ENCODE results near the gene LNX1.

The LNX1 gene

DNA sequence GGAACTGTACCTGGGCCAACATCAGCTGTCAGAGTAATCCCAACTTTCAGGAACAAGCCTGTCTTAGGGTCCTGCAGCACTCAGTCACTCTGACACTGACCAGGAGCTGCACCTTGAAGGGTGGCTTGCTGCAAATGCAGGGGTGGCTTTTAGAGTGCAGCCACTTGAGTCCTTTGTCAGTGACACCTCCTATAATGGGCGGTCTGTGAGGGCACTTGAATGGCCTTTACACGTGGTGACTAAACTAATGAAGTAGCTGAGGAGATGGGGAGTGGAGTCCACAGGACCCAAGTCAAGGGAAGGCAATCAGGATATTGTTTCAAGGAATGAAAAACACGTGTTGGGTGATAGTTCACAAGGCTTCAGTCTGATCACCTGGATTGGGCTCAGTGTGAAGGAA lies 11.1 kb upstream of the LNX1 start:
- no peak overlapping the region for H3K27ac ChIP-seq
- no peak overlapping the region for H3K4me3 ChIP-seq

DNA sequence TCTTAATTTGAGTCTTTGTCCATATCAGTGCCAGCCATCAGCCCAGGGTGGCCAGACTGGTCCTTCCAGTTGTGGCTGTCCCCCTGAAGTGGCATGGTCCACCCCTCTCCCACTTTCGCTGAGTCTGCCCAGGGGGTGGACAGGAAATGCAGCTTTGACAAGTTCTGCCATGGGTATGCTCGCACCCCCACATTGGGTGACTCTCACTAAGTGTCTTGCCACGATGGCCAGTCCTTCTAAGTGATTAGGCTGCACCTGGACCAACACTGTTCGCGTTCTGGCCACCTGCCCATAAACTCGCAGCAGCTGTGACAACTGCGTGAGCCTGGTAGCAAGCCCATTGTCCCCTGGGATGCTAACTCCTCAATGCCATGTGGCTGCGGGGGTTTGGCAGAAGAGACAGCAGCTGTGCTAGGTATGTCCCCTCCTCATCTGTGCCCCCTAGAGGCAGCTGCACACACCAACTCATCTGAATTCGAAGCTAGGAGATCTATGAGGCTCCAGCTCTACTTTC lies 10.0 kb upstream of the LNX1 start:
- H3K27ac ChIP-seq, result no peak overlapping the region

DNA sequence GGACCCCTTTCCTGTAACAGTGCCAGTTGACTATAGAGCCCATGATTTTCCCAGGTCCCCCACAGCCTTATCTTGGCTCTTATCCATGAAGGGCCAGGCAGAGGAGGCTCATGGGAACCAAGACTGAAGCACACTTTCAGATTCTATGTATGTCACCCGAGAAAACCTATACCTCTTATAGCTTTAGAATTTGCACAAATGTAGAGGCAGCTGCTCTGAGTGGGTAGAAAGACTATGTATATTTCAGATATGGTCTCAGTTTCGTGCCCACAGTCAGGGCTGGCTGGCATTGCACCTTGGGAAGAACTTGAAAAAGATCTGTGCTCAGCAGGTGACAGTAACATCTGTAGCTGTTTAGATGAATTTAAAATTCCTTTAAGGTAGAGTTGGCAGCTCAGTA lies 8.3 kb upstream of the LNX1 start:
- no peak overlapping the region for H3K4me3 ChIP-seq
- no peak overlapping the region for H3K27ac ChIP-seq

More for the DNA sequence above, 10.0 kb upstream of the LNX1 start:
- H3K4me3 ChIP-seq, result no peak overlapping the region

GRCh38 chr4:53598901-53599300 lies 7.6 kb upstream of the LNX1 start:
- no peak overlapping the region for H3K27ac ChIP-seq
- no peak overlapping the region for H3K4me3 ChIP-seq

DNA sequence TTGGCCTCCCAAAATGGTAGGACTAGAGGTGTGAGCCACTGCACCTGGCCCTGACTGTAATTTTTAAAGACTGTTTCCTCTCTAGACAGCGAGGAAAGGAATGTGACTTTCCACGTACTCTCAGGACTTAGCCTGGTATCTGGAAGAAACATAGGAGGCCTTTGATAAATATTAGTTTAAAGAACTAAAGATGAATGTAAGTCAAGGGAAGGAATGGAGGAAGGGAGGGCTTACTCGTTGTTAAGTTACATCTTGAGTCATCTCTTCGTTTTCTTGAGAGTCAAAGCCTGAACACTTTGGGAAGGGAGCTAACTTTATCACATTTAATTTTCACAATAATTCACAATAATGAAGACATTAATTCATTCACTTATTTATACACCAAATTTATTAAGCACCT lies 7.2 kb upstream of the LNX1 start:
- H3K4me3 ChIP-seq, result no peak overlapping the region
- H3K27ac ChIP-seq, result no peak overlapping the region

DNA sequence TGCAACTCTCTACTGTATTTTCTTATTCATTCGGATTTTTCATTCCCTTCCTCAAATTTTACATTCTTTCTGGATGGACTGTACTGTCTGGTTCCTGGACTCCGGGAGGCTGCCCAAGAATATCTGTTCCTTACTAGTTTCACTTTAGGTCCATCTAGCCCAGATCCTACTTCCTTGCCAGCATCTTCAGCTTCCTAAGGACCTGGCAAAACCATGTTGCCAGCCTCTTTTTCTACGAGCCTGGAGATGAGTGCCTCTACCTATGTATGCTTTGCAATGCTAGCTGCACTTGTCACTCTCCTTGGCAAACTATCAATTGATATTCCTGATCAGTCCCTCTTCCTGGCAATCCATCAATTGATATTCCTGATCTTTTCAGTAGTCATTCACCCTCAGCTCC lies 5.6 kb upstream of the LNX1 start:
- no peak overlapping the region for H3K4me3 ChIP-seq
- H3K27ac ChIP-seq, result no peak overlapping the region

GRCh38 chr4:53595834-53596233 lies 4.5 kb upstream of the LNX1 start:
- Histone ChIP-seq H3K4me3 (no peak overlapping the region), H3K27ac (peak overlapping the region in 1 of 21 experiments; percentile 44)

- no peak overlapping the region for H3K4me3 ChIP-seq
- peak overlapping the region in 1 of 21 experiments; percentile 44 for H3K27ac ChIP-seq
Measured at GRCh38 chr4:53595204-53595603, 3.9 kb upstream of the LNX1 start.

DNA sequence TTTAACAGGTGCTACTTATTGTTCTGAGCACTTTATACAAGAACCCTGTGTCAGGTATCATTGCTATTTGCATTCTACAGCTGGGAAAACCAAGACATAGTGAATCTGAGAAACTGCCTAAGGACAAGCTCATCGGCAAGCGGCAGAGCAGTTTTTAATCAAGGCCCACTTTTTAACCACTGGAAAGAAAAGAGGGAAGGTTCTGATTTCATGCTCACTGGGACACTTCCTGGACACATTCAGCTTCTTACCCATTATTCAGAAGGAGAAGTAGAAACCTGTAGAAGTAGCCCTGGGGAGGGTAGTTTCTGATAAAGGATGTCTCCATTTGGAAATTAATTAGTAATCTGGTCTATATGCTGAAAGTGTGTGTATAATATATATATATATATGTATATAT lies 2.5 kb upstream of the LNX1 start:
- Histone ChIP-seq H3K4me3 (no peak overlapping the region), H3K27ac (peak overlapping the region in 3 of 21 experiments; percentile 6 to 68 (median 58))

DNA sequence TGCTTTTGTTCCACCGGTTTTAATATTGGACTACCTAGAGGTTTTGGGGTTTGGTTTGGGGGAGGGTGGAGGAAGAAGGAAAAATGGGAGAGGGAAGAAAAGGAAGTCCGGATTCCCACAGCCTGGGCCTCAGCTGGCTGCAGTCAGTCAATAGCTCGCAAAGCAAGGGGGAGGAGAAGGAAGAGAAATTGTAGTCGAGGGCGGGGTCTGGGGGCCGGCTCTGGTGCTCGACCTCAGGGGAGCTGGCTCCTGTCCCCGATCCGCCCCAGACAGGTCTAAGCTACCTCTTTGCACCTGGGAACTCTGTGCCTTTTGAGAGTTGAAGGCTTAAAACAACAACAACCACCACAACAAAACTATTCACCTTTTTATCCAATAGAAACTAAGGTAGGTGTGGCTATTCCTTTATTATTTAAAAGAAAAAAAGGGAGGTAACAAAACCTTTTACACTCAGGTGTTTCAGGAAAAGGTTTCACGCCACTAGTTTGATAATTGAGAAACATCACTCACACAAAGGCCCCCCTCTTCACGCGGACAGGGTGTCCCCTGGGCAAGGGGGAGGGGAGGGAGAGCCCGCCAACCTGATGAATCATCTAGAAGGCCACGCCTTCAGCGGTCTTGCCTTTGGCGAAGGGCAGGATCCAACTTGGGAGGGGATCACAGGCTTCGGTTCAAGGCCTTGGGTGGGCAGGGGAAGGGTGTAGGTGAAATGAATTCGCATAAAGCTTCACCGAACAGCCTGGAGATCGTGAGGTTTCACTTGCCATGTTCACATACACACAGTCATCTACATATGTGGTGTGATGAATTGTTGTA lies 1.6 kb upstream of the LNX1 start:
- H3K4me3 ChIP-seq, result peak overlapping the region in 2 of 7 experiments; percentile 10 to 22
- H3K27ac ChIP-seq, result peak overlapping the region in 11 of 21 experiments; percentile 6 to 68 (median 44)

DNA sequence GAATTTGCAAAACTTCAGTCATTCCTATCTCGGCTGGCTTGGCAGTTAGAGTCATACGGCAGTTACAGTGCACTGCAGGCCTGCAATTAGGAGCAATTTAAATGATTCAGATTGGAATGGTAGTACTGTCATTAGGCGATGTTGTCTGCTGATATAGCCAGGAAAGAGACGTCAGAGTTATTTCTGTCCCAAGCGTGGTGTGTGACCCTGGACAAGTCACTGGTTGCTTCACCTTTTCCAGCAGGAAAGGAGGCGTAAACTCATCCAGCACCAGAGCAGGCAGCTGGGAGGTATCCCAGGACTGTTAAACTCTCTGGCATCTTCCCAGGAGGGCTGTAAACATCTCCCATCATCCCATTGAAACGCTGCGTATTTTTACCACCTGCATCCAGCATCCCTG lies 836 bp upstream of the LNX1 start:
- Histone ChIP-seq H3K27ac (peak overlapping the region in 11 of 21 experiments; percentile 18 to 58 (median 41)), H3K4me3 (peak overlapping the region in 1 of 7 experiments; percentile 10)

DNA sequence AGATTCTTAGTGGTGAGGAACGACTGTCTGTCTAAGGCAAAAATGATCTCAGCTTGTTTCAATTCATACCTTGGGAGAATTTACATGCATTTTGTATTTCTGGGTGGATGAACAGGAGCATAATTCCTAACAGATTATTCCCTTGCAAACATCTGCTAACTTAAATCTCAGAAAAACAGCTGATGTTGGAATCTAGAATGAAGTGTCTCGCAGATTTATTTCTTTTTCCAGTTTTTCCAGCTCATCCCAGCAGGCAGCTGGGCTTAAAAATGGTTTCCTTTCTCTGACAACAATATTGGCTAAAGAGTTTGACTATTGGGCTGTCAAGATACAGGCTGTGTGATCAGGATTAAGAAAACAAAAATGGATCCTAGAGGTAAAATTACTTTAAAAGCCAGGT lies 1.1 kb downstream of the LNX1 start:
- peak overlapping the region in 3 of 7 experiments; percentile 16 to 30 (median 17) for H3K4me3 ChIP-seq
- peak overlapping the region in 1 of 21 experiments; percentile 33 for H3K27ac ChIP-seq

- Histone ChIP-seq H3K27ac (peak overlapping the region in 1 of 21 experiments; percentile 25), H3K4me3 (no peak overlapping the region)
Measured at GRCh38 chr4:53589511-53589910, 1.8 kb downstream of the LNX1 start.

DNA sequence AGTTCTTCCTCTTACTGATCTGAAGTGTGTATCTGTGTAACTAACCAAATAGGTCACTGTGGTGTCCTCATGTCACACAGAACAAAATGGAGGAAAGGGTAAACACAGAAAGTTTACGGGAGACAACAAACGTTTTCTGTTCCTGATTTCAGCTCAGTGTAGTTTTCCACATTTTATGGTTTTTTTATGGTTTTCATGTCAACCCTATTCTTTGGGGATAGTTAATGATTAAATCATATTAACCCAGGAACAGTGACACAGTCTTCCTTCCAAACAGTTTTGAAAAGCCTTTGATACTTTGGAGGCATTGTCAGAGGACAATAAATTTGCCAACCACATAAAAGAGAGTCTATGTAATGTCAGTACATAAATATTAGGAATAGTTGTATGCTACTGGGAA lies 4.2 kb downstream of the LNX1 start:
- no peak overlapping the region for H3K27ac ChIP-seq
- no peak overlapping the region for H3K4me3 ChIP-seq

GRCh38 chr4:53586121-53586816 lies 5.0 kb downstream of the LNX1 start:
- H3K27ac ChIP-seq, result no peak overlapping the region

DNA sequence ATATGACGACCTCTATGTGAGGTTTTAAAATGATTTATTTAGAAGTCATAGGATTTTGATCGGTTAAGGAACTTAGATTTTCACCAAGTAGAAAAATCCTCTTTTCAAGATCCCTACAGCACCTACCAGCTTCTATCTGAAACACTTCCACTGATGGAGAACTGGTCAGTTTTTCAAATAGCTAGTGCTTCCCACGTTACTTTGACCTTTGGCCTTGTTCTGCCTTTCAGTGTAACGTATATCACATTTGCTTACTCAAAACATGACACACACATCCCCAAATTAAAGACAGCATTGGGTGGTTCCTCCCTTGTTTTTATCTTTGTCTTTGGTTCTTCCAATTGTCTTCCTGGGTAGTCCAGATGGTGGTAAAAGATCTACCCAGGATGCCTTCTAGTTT lies 6.6 kb downstream of the LNX1 start:
- H3K27ac ChIP-seq, result no peak overlapping the region
- H3K4me3 ChIP-seq, result no peak overlapping the region

More at GRCh38 chr4:53586121-53586816, 5.0 kb downstream of the LNX1 start:
- no peak overlapping the region for H3K4me3 ChIP-seq

DNA sequence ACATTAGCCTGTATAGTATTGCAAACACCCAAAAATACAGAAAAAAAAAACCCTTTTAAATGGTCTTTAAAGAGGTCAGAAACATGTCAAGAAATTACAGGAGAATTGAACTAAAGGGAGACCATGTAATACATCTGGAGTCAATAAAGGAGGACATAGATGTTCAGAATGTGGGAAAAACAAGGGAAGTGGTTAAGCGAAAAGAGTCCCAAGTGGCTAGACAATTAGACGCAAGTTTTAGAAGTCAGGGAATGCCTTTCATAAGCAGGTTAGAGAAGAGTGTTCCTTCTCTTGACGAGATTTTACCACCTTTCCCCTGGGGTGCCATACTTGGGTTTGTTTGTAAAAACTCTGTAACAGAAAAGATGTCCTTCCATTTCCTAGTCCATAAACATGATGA lies 7.8 kb downstream of the LNX1 start:
- no peak overlapping the region for H3K4me3 ChIP-seq
- H3K27ac ChIP-seq, result no peak overlapping the region

DNA sequence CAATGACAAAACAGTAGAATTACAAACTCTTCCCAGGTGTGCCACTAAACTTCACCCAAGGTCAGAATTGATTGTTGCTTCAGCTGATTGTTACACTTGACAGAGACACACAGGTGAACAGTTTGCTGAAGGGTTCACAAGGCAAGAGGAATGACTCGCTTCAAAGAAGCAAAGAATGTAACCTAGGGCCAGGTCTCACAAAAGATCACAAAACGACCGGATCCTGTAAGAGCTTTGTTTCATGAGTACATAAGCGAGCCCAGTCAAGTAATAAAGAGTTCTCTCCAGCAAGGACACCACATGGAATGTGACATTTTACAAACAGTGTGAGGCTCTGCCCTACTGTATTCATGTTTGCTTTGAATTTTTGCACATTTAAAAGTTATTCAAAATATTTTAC lies 9.1 kb downstream of the LNX1 start:
- H3K27ac ChIP-seq, result no peak overlapping the region
- no peak overlapping the region for H3K4me3 ChIP-seq

GRCh38 chr4:53580274-53580673 lies 11.0 kb downstream of the LNX1 start:
- Histone ChIP-seq H3K4me3 (no peak overlapping the region), H3K27ac (no peak overlapping the region)

DNA sequence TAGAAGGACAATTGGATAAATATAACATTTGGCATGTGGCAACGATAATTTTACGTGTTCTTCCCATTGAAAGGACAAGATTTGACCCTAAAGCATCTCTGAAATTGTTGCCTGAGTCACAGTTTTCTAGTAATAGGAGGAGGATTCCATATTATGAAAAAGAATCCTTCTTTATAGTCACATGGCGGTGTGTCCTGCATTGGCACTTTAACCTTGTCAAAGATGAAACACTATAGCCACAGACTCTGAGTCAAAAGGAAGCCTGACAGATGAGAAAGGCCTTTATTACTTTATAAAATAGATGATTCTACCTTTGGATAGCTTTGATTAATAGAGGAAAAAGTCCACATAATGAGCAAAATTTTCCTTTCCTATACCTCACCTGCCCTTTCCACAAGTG lies 11.5 kb downstream of the LNX1 start:
- H3K4me3 ChIP-seq, result no peak overlapping the region
- no peak overlapping the region for H3K27ac ChIP-seq
